GM19023 (cell line): ENCODE measurements around the gene OR10H3.
"Not testable (repeated sequence)": the region's sequence is repeated elsewhere in the genome, so short reads cannot be mapped to it uniquely, and the experiment has no call there.

ENCODE experiments used
- ATAC-seq: cut with Tn5 transposase; IDR thresholded peaks from one replicate; pipeline ENCODE4 v1.9.1; 2021; ENCODE audit warnings: mild to moderate bottlenecking, moderate library complexity; ENCODE audit not compliant: unreplicated experiment

Gene OR10H3

GRCh38 chr19:15737722-15738121, at the start of gene OR10H3:
Gene OR10H3 (plus strand): TSS chr19:15737985. CDS start chr19:15741393, 3,408 bp downstream.
- ATAC-seq: no peak

GRCh38 chr19:15696654-15697194, 41.1 kb upstream of the OR10H3 start:
- no peak for ATAC-seq

- ATAC-seq: no peak
These were observed 35.8 kb upstream of the OR10H3 start for GRCh38 chr19:15701757-15702533.

GRCh38 chr19:15702534-15702930, 35.3 kb upstream of the OR10H3 start:
- no peak for ATAC-seq

- ATAC-seq: no peak
These were observed 23.1 kb upstream of the OR10H3 start for GRCh38 chr19:15714638-15715037.

- ATAC-seq: no peak
These were observed 22.1 kb upstream of the OR10H3 start for GRCh38 chr19:15715642-15716041.

GRCh38 chr19:15717809-15718208, 20.0 kb upstream of the OR10H3 start:
- ATAC-seq: no peak

- no peak for ATAC-seq
These were observed 16.5 kb upstream of the OR10H3 start for GRCh38 chr19:15721268-15721667.

GRCh38 chr19:15722956-15723355, 14.8 kb upstream of the OR10H3 start:
- no peak for ATAC-seq

- no peak for ATAC-seq
These were observed 10.1 kb upstream of the OR10H3 start, which contains the start of gene OR10H2 for GRCh38 chr19:15727724-15728123. Gene OR10H2 (plus strand): TSS chr19:15728024. CDS start chr19:15728044, 20 bp downstream.

GRCh38 chr19:15730538-15730937, 7.2 kb upstream of the OR10H3 start:
- ATAC-seq: no peak

GRCh38 chr19:15732388-15732787, 5.4 kb upstream of the OR10H3 start:
- ATAC-seq: no peak

- no peak for ATAC-seq
These were observed 3.9 kb upstream of the OR10H3 start for GRCh38 chr19:15733895-15734294.

GRCh38 chr19:15740785-15741184, 3.0 kb downstream of the OR10H3 start:
- no peak for ATAC-seq

GRCh38 chr19:15748239-15748638, 10.5 kb downstream of the OR10H3 start:
- ATAC-seq: no peak

- ATAC-seq: no peak
These were observed 20.6 kb downstream of the OR10H3 start for GRCh38 chr19:15758379-15758778.

GRCh38 chr19:15759962-15760565, 22.3 kb downstream of the OR10H3 start:
- no peak for ATAC-seq

GRCh38 chr19:15769586-15769985, 31.8 kb downstream of the OR10H3 start:
- ATAC-seq: no peak

- ATAC-seq: not testable (repeated sequence)
These were observed 36.4 kb downstream of the OR10H3 start for GRCh38 chr19:15774159-15774558.

- no peak for ATAC-seq
These were observed 37.5 kb downstream of the OR10H3 start for GRCh38 chr19:15775249-15775648.

- no peak for ATAC-seq
These were observed 38.5 kb downstream of the OR10H3 start for GRCh38 chr19:15776264-15776663.
